ENCODE data around the gene IFIT5. TPM values are rescaled to one million over a fixed set of nuclear protein-coding genes. Genes with fewer than 3 reads are reported as not detected.
"Not testable (repeated sequence)": the region's sequence is repeated elsewhere in the genome, so short reads cannot be mapped to it uniquely, and the experiment has no call there.

The IFIT5 gene
- total RNA-seq, 4 donors from 2014 or later: 4.2 to 12.4 (median 6.5) TPM

DNA sequence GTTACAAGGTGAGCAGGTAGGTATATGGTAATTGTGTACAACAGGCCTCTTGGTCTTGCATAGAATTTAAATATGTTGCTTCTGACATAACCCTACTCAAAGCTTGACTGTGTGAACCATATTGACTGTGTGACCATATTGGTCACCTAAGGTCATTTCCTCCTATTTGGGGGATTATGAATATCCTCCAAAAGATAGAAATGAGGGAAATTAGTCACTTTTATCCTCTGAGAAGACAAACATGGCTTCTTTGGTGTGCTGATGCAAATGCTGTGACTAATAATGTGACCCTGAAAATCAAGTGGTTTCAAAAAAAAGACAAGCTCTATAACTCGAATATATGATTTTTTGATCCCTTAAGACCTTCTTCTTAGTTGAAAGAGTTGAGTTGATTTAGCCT is 27.9 kb downstream of the IFIT5 start:
- Histone ChIP-seq H3K27me3 (no peaks in the 10 kb centered on the region), H3K36me3 (no peaks in the 10 kb centered on the region), H3K9me3 (peaks cover 0 to 6% (median 0%) of the 10 kb centered on the region in 3 donors), H3K4me1 (no peaks in the 10 kb centered on the region), H3K27ac (no peak overlapping the region), H3K4me3 (no peak overlapping the region)
- no peak for TF ChIP-seq POLR2A (IDR thresholded peaks at IDR 0.05)
- TF ChIP-seq, protein P1, sequence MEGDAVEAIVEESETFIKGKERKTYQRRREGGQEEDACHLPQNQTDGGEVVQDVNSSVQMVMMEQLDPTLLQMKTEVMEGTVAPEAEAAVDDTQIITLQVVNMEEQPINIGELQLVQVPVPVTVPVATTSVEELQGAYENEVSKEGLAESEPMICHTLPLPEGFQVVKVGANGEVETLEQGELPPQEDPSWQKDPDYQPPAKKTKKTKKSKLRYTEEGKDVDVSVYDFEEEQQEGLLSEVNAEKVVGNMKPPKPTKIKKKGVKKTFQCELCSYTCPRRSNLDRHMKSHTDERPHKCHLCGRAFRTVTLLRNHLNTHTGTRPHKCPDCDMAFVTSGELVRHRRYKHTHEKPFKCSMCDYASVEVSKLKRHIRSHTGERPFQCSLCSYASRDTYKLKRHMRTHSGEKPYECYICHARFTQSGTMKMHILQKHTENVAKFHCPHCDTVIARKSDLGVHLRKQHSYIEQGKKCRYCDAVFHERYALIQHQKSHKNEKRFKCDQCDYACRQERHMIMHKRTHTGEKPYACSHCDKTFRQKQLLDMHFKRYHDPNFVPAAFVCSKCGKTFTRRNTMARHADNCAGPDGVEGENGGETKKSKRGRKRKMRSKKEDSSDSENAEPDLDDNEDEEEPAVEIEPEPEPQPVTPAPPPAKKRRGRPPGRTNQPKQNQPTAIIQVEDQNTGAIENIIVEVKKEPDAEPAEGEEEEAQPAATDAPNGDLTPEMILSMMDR (IDR thresholded peaks at IDR 0.05): no peak
- DNase-seq: no peak
- WGBS, 2 donors: 64 to 75% methylated on average over 1 of the region's 1 CpG
- intact Hi-C loops (cut with DNase I): no loop called here

DNA sequence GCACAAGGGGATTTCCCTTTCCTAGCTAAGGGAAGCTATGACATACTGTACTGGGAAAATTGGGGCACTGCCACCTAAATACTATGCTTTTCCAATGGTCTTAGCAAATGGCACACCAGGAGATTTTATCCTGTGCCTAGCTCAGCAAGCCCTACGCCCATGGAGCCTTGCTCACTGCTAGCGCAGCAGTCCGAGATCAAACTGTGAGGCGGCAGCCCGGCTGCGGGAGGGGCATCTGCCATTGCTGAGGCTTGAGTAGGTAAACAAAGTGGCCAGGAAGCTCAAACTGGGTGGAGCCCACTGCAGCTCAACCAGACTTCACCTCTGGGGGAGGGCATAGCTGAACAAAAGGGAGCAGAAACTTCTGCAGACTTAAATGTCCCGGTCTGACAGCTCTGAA is 30.5 kb downstream of the IFIT5 start:
- H3K9me3 ChIP-seq; DNase-seq; H3K27ac ChIP-seq; H3K27me3 ChIP-seq; H3K36me3 ChIP-seq; H3K4me1 ChIP-seq; intact Hi-C loops (cut with DNase I); H3K4me3 ChIP-seq: not testable (repeated sequence)
- WGBS, 2 donors: 90% methylated on average over 7 of the region's 7 CpGs; no CpG with 5 or more reads in 1 of the 2 donors

DNA sequence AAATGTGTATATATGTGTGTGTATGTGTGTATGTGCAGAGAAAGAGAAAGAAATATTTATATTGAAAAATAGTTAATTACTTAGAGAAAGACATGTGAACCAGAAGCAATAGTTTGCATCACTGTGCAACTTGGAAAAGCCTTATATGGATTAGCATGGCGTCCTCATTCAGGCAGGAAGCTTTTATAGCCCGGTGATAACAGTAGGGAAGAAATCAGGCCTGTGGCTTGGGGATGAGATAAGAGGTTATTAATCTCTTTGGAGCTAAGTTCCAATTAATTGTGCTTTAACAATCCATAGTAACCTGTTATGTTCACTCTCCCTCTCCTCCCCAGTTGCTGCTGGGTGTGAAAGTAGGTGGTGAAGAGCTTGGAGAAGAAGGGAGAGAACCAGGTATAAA is 36.5 kb downstream of the IFIT5 start:
- Histone ChIP-seq H3K4me1 (no peaks in the 10 kb centered on the region), H3K9me3 (no peaks in the 10 kb centered on the region), H3K36me3 (no peaks in the 10 kb centered on the region), H3K27me3 (no peaks in the 10 kb centered on the region), H3K4me3 (no peak overlapping the region), H3K27ac (no peak overlapping the region)
- 93 to 94% methylated on average over 2 of the region's 2 CpGs for WGBS, 2 donors
- TF ChIP-seq POLR2A (IDR thresholded peaks at IDR 0.05): no peak
- TF ChIP-seq, protein P1 (IDR thresholded peaks at IDR 0.05): no peak
- DNase-seq: no peak
- intact Hi-C loops (cut with DNase I): no loop called here

DNA sequence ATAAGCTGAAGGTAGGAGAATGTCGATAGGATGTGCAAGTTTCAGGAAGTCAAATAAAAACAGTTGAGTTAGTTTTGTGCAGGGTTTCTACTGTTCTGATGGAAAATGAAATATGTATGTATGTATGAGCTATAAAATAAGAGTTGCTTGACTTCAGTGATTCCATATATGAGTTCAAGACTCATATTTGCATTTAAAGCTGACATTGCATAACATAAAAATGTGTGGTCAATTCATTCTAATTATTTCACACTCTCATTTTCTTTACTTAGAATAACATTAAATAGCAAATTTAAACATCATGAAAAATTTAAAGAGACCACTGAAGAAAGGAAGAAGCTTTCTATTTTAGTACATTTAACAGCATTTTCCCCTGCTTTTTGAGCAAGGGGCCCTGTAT is 37.8 kb downstream of the IFIT5 start:
- Histone ChIP-seq H3K9me3 (no peaks in the 10 kb centered on the region), H3K4me3 (no peak overlapping the region), H3K4me1 (no peaks in the 10 kb centered on the region), H3K27ac (no peak overlapping the region), H3K27me3 (no peaks in the 10 kb centered on the region), H3K36me3 (no peaks in the 10 kb centered on the region)
- intact Hi-C loops (cut with DNase I): no loop called here
- no peak for DNase-seq
- WGBS, 2 donors: 41 to 55% methylated on average over 1 of the region's 1 CpG
- TF ChIP-seq POLR2A (IDR thresholded peaks at IDR 0.05): no peak
- TF ChIP-seq, protein P1 (IDR thresholded peaks at IDR 0.05): no peak

DNA sequence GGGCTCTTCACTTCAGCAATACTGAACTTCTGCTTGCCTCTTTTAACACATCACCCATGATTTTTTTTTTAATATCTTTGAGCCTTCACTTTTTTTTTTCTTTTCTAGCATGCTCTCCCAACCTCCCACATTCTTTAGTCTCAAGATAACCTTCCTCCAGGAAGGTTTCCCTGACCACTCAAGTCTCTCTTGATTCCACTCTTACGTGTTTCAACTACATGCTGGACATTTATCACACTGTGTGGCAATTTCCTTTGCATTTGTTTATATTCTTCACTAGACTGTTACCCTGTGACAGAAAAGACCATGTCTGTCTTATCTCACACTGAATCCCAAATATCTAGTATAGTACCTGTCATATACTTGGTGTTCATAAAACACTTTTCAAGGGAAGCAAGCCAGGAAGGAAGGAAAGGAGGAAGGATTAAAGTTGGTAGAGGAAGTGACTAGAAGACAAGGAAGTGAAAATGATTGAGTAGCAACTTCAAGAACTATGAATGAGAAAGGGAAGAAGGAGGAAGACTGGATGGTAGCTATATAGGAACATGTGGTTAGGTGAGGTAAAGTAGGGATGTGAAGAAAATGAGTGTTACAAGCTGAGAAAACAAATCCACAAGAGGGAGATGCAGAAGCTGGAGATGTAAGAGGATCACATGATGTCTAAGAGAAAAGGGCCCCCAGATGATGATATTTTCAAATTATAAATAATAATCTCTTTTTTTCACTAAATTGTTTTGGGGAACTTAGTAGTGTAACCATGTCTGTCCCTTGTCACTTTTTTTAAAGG is 40.4 kb downstream of the IFIT5 start:
- no peaks in the 10 kb centered on the region for H3K36me3 ChIP-seq
- no peak overlapping the region for H3K27ac ChIP-seq
- no peak for TF ChIP-seq POLR2A (IDR thresholded peaks at IDR 0.05)
- TF ChIP-seq, protein P1 (IDR thresholded peaks at IDR 0.05): no peak
- H3K4me1 ChIP-seq: no peaks in the 10 kb centered on the region
- H3K27me3 ChIP-seq: no peaks in the 10 kb centered on the region
- H3K4me3 ChIP-seq: no peak overlapping the region
- intact Hi-C loops (cut with DNase I): no loop called here
- WGBS, 2 donors: 67 to 88% methylated on average over 1 of the region's 1 CpG
- DNase-seq: no peak
- no peaks in the 10 kb centered on the region for H3K9me3 ChIP-seq

All from esophagus squamous epithelium (tissue), 5 donors.